Stomach (tissue), 9 donors: ENCODE data around the gene NMT1. TPM values are rescaled to one million over a fixed set of nuclear protein-coding genes. Genes with fewer than 3 reads are reported as not detected.

Experiments used
- DNase-seq, 2 donors: peaks; one replicate each; pipeline versions ENCODE4 v3.0.0 to v3.0.0-alpha.2; 2013 to 2019
- H3K27ac ChIP-seq, 5 donors: fragments of 200-600 bp in 4 of 5; sonication (generic) in 4 of 5; one replicate each; pipeline ENCODE4 v1.5.1; 2013 to 2019; ENCODE audit warnings: mild to moderate bottlenecking in 1 of 5, moderate library complexity in 1 of 5
- H3K27me3 ChIP-seq, 3 donors: fragments of 200-600 bp; sonication (generic); one replicate each; pipeline ENCODE4 v1.5.1; 2017 to 2019; ENCODE audit warnings: mixed run types in 1 of 3
- H3K36me3 ChIP-seq, 4 donors: fragments of 200-600 bp; sonication (generic); 1 replicate in 3 of 4; 2 replicates in 1 of 4; pipeline ENCODE4 v1.5.1; 2016 to 2019
- H3K4me1 ChIP-seq, 4 donors: fragments of 200-600 bp; sonication (generic); one replicate each; pipeline ENCODE4 v1.5.1; 2016 to 2019
- H3K4me3 ChIP-seq, 4 donors: fragments of 200-600 bp; sonication (generic) in 3 of 4; one replicate each; pipeline ENCODE4 v1.5.1; 2016 to 2019; ENCODE audit warnings: mild to moderate bottlenecking in 1 of 4
- H3K9me3 ChIP-seq, 4 donors: fragments of 200-600 bp; sonication (generic); one replicate each; pipeline ENCODE4 v1.5.1; 2016 to 2019
- EP300 ChIP-seq: sonication (generic); formaldehyde crosslinking; IDR thresholded peaks from one replicate; pipeline ENCODE4 v1.6.1; 2017; ENCODE audit warnings: antibody characterized with exemption
- POLR2A ChIP-seq, 4 donors: fragments of 450-650 bp; IDR thresholded peaks; one replicate each; pipeline ENCODE4 v1.6.1; 2016; ENCODE audit warnings: antibody characterized with exemption in 4 of 4, control low read depth in 2 of 4, mild to moderate bottlenecking in 1 of 4, moderate library complexity in 1 of 4
- POLR2AphosphoS5 ChIP-seq, 3 donors: sonication (generic); formaldehyde crosslinking; IDR thresholded peaks; one replicate each; pipeline ENCODE4 v1.6.1; 2016; ENCODE audit warnings: antibody characterized with exemption in 3 of 3
- WGBS, 5 donors: extraction: QIAGEN DNeasy Blood & Tissue Kit in 3 of 5; methylation state at CpG; one replicate each; pipeline versions ENCODE4 v1.1.5 to v1.1.7; 2013 to 2018; 5-methylcytosine and 5-hydroxymethylcytosine counted together
- intact Hi-C: fragments of 100-400 bp; cut with DNase I; formaldehyde crosslinking; loops from one replicate; pipeline ENCODE4 v1.15.1; 2023; ENCODE audit warnings: low total_unique reads
- polyA plus RNA-seq, 3 donors: library from polyadenylated mRNA; stranded (reverse); fragments of 200-250 nt; gene quantifications; one replicate each; pipeline ENCODE4 v1.2.3, GENCODE V29; 2013
- total RNA-seq, 5 donors: library from RNA; depleted of rRNA; stranded (reverse); fragments of >200 nt; gene quantifications; one replicate each; pipeline versions ENCODE4 v1.1.0 to v1.2.3, GENCODE V29; 2014 to 2016
- TF ChIP-seq, protein P1 (sequence below), 7 experiments: fragments of 450-650 bp in 4 of 7; fragments of 200-600 bp in 3 of 7; sonication (generic) in 3 of 7; IDR thresholded peaks; one replicate each; pipeline ENCODE4 v1.5.1; 2016 to 2019; ENCODE audit warnings: antibody characterized with exemption in 7 of 7, control low read depth in 2 of 7, mild to moderate bottlenecking in 1 of 7
- donor health status: healthy with polysubstance abuse.
- donor health status: Bipolar disorder and iron deficiency.
- donor health status: healthy.

The NMT1 gene
- total and polyA plus RNA-seq, 8 donors: 23.3 to 230 (median 73.5) TPM

DNA sequence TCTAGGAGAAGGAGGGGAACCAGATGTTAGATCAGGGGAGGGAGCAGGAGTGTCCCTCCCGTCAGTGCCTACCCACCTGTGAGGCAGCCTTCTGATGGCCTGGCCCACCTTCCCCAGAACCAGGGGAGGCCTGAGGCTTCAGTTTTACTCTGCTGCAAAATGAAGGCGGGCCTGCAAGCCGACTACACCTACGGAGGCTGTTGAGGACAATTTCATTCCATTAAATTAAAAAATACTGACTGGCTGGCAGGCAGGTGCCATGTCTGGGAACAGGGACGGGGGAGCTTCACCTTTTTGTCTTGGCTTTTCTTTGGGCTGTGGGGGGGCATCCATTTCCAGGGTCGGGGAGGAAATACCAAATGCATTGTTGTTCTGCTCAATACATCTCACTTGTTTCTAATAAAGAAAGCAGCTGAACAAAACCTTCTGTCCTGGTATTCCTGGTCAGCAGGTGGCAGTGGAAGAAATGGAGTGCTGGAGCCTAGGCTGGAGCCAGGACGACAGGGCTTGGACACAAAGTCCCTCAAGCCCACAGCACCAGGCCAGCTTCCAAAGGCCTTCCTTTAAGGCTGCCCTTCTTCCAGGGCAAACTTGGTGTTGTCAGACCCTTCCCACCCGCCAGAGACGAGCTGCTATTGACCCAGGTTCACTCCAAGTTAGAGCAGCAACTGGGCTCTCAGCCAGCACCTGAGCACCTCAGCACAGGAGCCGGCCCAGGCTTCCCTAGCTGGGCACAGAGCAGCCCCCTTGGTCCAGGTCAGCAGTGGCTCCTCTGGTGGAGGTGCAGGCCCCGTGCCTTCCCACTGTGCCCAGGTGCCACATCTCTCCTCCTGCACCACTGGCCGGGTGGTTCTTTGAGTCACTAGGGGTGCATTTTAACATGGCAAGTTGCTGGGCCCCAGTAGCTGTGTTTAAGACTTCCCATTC is 47.7 kb downstream of the NMT1 start:
- Histone ChIP-seq H3K27ac (peak overlapping the region in 2 of 5 donors; percentile 26 to 39), H3K27me3 (no peaks in the 10 kb centered on the region), H3K4me3 (no peak overlapping the region), H3K9me3 (no peaks in the 10 kb centered on the region), H3K36me3 (peaks cover 54 to 88% (median 74%) of the 10 kb centered on the region in 4 donors), H3K4me1 (peaks cover 6 to 49% (median 24%) of the 10 kb centered on the region in 4 donors)
- 61 to 70% (median 68%) methylated on average over 8 to 12 of the region's 12 CpGs for WGBS, 5 donors
- TF ChIP-seq POLR2AphosphoS5 (IDR thresholded peaks at IDR 0.05): peak in 1 of 3 donors; percentile 3
- no peak for TF ChIP-seq POLR2A (IDR thresholded peaks at IDR 0.05)
- TF ChIP-seq, protein P1, sequence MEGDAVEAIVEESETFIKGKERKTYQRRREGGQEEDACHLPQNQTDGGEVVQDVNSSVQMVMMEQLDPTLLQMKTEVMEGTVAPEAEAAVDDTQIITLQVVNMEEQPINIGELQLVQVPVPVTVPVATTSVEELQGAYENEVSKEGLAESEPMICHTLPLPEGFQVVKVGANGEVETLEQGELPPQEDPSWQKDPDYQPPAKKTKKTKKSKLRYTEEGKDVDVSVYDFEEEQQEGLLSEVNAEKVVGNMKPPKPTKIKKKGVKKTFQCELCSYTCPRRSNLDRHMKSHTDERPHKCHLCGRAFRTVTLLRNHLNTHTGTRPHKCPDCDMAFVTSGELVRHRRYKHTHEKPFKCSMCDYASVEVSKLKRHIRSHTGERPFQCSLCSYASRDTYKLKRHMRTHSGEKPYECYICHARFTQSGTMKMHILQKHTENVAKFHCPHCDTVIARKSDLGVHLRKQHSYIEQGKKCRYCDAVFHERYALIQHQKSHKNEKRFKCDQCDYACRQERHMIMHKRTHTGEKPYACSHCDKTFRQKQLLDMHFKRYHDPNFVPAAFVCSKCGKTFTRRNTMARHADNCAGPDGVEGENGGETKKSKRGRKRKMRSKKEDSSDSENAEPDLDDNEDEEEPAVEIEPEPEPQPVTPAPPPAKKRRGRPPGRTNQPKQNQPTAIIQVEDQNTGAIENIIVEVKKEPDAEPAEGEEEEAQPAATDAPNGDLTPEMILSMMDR (IDR thresholded peaks at IDR 0.05): peak in 1 of 7 experiments; percentile 8
- peak; percentile 35 to 37 for DNase-seq
- intact Hi-C loops: loop anchor here (10.0 kb wide), 1 partner anchor 194 kb away; the partner anchor contains the start of gene GFAP

DNA sequence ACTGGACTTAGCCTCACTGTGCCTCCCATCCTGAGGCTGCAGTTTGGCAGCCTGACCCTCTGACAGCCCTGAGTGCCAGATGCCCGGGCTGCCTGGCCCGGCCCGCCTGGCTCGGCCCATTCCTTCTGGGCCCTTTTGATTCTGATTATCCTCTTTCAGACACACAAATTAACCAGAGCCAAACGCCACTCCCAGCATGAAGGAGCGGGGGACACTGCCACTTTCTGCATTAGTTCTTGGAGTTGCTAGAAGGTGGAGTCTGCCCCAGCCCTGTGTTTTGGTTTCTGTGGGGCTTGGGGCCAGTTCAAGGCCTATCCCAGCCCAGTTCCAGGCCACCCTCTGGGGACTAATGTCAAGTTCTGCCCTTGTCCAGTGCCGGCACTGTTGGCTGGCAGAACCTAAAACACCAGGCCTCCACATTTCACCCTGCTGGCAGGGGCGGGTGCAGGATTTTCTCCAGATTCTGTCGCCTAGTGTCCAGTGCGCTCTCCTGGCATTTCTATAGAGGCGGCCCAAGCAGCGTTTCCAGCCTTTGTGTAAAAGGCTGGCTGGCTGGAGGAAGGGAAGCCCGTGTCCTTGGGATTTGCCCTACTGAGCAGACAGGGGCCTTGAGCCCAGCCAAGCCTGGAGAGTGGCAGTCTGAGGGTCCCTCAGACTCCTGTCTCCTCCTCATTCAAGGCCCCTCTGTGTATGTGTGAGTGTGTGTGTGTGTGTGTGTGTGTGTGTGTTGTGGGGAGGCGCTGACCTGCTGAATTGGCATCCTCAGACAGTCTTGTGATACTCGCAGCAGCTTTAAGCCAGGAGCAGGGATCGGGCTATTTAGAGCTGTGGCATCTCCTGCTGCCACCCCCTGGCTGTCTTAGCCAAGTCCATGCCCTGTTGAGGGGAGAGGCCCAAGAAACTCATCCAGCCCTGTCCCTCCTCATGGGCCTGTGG is 49.8 kb downstream of the NMT1 start:
- WGBS, 5 donors: 61 to 79% (median 77%) methylated on average over 14 to 16 of the region's 16 CpGs
- Histone ChIP-seq H3K4me1 (peaks cover 6 to 49% (median 24%) of the 10 kb centered on the region in 4 donors), H3K27ac (peak overlapping the region in 3 of 5 donors; percentile 49 to 77 (median 66)), H3K4me3 (no peak overlapping the region), H3K9me3 (no peaks in the 10 kb centered on the region), H3K36me3 (peaks cover 33 to 88% (median 71%) of the 10 kb centered on the region in 4 donors), H3K27me3 (no peaks in the 10 kb centered on the region)
- no peak for DNase-seq
- intact Hi-C loops: no loop called here
- no peak for TF ChIP-seq POLR2A (IDR thresholded peaks at IDR 0.05)
- no peak for TF ChIP-seq POLR2AphosphoS5 (IDR thresholded peaks at IDR 0.05)
- TF ChIP-seq, protein P1 (IDR thresholded peaks at IDR 0.05): no peak
- TF ChIP-seq EP300: no peak

DNA sequence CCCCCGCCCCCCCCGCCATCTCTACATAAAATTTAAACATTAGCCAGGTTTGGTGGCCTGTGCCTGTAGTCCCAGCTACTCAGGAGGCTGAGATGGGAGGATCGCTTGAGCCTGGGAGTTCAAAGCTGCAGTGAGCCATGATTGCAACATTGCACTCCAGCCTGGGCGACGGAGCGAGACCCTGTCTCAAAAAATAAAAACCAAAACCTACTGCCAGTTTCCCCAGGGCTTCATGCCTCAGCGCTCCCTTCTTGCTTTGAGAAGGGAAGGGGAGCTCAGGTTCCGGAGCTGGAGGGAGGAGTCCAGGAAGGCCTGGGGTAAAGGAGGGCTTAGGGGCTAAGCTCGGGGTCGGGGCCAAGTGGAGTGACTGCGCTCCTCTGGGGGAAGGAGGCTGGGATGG is 50.7 kb downstream of the NMT1 start:
- peaks cover 26 to 88% (median 64%) of the 10 kb centered on the region in 4 donors for H3K36me3 ChIP-seq
- TF ChIP-seq EP300: no peak
- TF ChIP-seq POLR2AphosphoS5 (IDR thresholded peaks at IDR 0.05): no peak
- TF ChIP-seq POLR2A (IDR thresholded peaks at IDR 0.05): no peak
- TF ChIP-seq, protein P1 (IDR thresholded peaks at IDR 0.05): no peak
- H3K4me3 ChIP-seq: no peak overlapping the region
- DNase-seq: no peak
- peaks cover 6 to 48% (median 24%) of the 10 kb centered on the region in 4 donors for H3K4me1 ChIP-seq
- peak overlapping the region in 3 of 5 donors; percentile 22 to 77 (median 66) for H3K27ac ChIP-seq
- H3K27me3 ChIP-seq: no peaks in the 10 kb centered on the region
- WGBS, 5 donors: 91 to 95% (median 95%) methylated on average over 11 of the region's 11 CpGs
- intact Hi-C loops: no loop called here
- no peaks in the 10 kb centered on the region for H3K9me3 ChIP-seq
